ENCODE data around the gene RNH1. TPM values are rescaled to one million over a fixed set of nuclear protein-coding genes. Genes with fewer than 3 reads are reported as not detected.

The RNH1 gene
- total RNA-seq, 2 donors from 2014 or later, result 42.7 to 43.2 TPM

GRCh38 chr11:489610-490185 is 17.3 kb downstream of the RNH1 start:
- Histone ChIP-seq H3K4me3 (ENCODE audit: low read length) (no peak overlapping the region), H3K27me3 (ENCODE audit: control insufficient read depth, insufficient read depth, low read length, poor library complexity, severe bottlenecking) (no peaks in the 10 kb centered on the region), H3K9ac (ENCODE audit: extremely low read depth, low read length, poor library complexity, severe bottlenecking) (no peak overlapping the region), H3K4me1 (ENCODE audit: control insufficient read depth, insufficient read depth, low read length) (no peaks in the 10 kb centered on the region), H3K9me3 (ENCODE audit: control insufficient read depth, low read length) (no peaks in the 10 kb centered on the region), H3K27ac (ENCODE audit: low read depth, low read length) (no peak overlapping the region), H3K36me3 (ENCODE audit: control insufficient read depth, insufficient read depth, low read length) (peaks cover 3% of the 10 kb centered on the region)
- Mint-ChIP-seq H3K27ac (no peak overlapping the region), H3K27me3 (ENCODE audit: insufficient read depth) (no peaks in the 10 kb centered on the region), H3K4me3 (no peak overlapping the region), H3K4me1 (no peaks in the 10 kb centered on the region), H3K9me3 (no peaks in the 10 kb centered on the region), H3K36me3 (ENCODE audit: low read depth) (peaks cover 11% of the 10 kb centered on the region)
- DNase-seq, result no peak
- TF ChIP-seq, protein P1, sequence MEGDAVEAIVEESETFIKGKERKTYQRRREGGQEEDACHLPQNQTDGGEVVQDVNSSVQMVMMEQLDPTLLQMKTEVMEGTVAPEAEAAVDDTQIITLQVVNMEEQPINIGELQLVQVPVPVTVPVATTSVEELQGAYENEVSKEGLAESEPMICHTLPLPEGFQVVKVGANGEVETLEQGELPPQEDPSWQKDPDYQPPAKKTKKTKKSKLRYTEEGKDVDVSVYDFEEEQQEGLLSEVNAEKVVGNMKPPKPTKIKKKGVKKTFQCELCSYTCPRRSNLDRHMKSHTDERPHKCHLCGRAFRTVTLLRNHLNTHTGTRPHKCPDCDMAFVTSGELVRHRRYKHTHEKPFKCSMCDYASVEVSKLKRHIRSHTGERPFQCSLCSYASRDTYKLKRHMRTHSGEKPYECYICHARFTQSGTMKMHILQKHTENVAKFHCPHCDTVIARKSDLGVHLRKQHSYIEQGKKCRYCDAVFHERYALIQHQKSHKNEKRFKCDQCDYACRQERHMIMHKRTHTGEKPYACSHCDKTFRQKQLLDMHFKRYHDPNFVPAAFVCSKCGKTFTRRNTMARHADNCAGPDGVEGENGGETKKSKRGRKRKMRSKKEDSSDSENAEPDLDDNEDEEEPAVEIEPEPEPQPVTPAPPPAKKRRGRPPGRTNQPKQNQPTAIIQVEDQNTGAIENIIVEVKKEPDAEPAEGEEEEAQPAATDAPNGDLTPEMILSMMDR (conservative IDR thresholded peaks at IDR 0.05), result no peak
- 94 to 95% methylated on average over 19 to 37 of the region's 37 CpGs for WGBS, 2 experiments (ENCODE audit: insufficient coverage in 1 of 2, insufficient read length in 1 of 2)

DNA sequence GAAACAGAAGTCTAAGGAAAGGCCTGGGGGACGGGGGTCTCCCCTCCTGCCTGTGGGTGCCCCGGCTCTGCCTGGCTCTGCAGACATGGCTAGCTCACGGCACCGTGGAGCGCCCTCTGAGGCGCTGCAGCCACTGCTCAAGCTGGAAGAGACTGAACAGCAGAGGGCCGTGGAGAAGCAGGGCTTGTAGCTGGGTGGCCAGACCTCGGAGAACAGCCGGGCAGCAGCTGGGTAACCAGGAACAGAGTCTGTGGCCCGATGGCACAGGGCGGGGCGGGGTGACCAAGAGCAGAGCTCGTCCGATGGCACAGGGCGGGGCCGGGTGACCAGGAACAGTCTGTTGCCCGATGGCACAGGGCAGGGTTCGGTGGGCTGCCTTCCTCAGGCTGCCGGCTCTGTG is 18.1 kb downstream of the RNH1 start:
- H3K9me3 ChIP-seq (ENCODE audit: control insufficient read depth, low read length), result no peaks in the 10 kb centered on the region
- no peaks in the 10 kb centered on the region for H3K9me3 Mint-ChIP-seq
- no peaks in the 10 kb centered on the region for H3K4me1 Mint-ChIP-seq
- H3K4me1 ChIP-seq (ENCODE audit: control insufficient read depth, insufficient read depth, low read length), result no peaks in the 10 kb centered on the region
- DNase-seq, result no peak
- H3K9ac ChIP-seq (ENCODE audit: extremely low read depth, low read length, poor library complexity, severe bottlenecking), result no peak overlapping the region
- H3K36me3 Mint-ChIP-seq (ENCODE audit: low read depth), result peaks cover 12% of the 10 kb centered on the region
- H3K27me3 ChIP-seq (ENCODE audit: control insufficient read depth, insufficient read depth, low read length, poor library complexity, severe bottlenecking), result no peaks in the 10 kb centered on the region
- 95% methylated on average over 17 to 19 of the region's 19 CpGs for WGBS, 2 experiments (ENCODE audit: insufficient coverage in 1 of 2, insufficient read length in 1 of 2)
- TF ChIP-seq, protein P1 (conservative IDR thresholded peaks at IDR 0.05), result no peak
- no peak overlapping the region for H3K4me3 Mint-ChIP-seq
- no peak overlapping the region for H3K27ac ChIP-seq (ENCODE audit: low read depth, low read length)
- peaks cover 3% of the 10 kb centered on the region for H3K36me3 ChIP-seq (ENCODE audit: control insufficient read depth, insufficient read depth, low read length)
- no peaks in the 10 kb centered on the region for H3K27me3 Mint-ChIP-seq (ENCODE audit: insufficient read depth)
- no peak overlapping the region for H3K4me3 ChIP-seq (ENCODE audit: low read length)
- no peak overlapping the region for H3K27ac Mint-ChIP-seq

GRCh38 chr11:488579-488978 is 18.5 kb downstream of the RNH1 start:
- H3K4me1 Mint-ChIP-seq, result no peaks in the 10 kb centered on the region
- H3K36me3 ChIP-seq (ENCODE audit: control insufficient read depth, insufficient read depth, low read length), result peaks cover 3% of the 10 kb centered on the region
- no peaks in the 10 kb centered on the region for H3K4me1 ChIP-seq (ENCODE audit: control insufficient read depth, insufficient read depth, low read length)
- TF ChIP-seq, protein P1 (conservative IDR thresholded peaks at IDR 0.05), result no peak
- no peaks in the 10 kb centered on the region for H3K27me3 ChIP-seq (ENCODE audit: control insufficient read depth, insufficient read depth, low read length, poor library complexity, severe bottlenecking)
- 92% methylated on average over 15 to 19 of the region's 19 CpGs for WGBS, 2 experiments (ENCODE audit: insufficient coverage in 1 of 2, insufficient read length in 1 of 2)
- H3K4me3 Mint-ChIP-seq, result no peak overlapping the region
- DNase-seq, result no peak
- H3K9me3 ChIP-seq (ENCODE audit: control insufficient read depth, low read length), result no peaks in the 10 kb centered on the region
- H3K27ac ChIP-seq (ENCODE audit: low read depth, low read length), result no peak overlapping the region
- peaks cover 17% of the 10 kb centered on the region for H3K36me3 Mint-ChIP-seq (ENCODE audit: low read depth)
- H3K27ac Mint-ChIP-seq, result no peak overlapping the region
- H3K27me3 Mint-ChIP-seq (ENCODE audit: insufficient read depth), result no peaks in the 10 kb centered on the region
- H3K9ac ChIP-seq (ENCODE audit: extremely low read depth, low read length, poor library complexity, severe bottlenecking), result no peak overlapping the region
- H3K9me3 Mint-ChIP-seq, result no peaks in the 10 kb centered on the region
- no peak overlapping the region for H3K4me3 ChIP-seq (ENCODE audit: low read length)

Measured in endodermal cell (in vitro differentiated cells).